ENCODE results near the gene TBC1D5. TPM values are rescaled to one million over a fixed set of nuclear protein-coding genes. Genes with fewer than 3 reads are reported as not detected.

TBC1D5 gene
- total RNA-seq, 1 donor from 2014 or later: 55.6 TPM

GRCh38 chr3:17529677-17530076 is 212.8 kb downstream of the TBC1D5 start:
- DNase-seq (ENCODE audit: low spot score, unreplicated experiment): no peak
- no peaks in the 10 kb centered on the region for H3K27me3 Mint-ChIP-seq
- no peak overlapping the region for H3K4me3 Mint-ChIP-seq (ENCODE audit: low read depth)
- no peak for TF ChIP-seq CTCF (IDR thresholded peaks at IDR 0.05; ENCODE audit: unreplicated experiment)
- H3K27ac Mint-ChIP-seq: no peak overlapping the region
- no peaks in the 10 kb centered on the region for H3K4me1 Mint-ChIP-seq (ENCODE audit: low read depth)
- H3K9me3 Mint-ChIP-seq (ENCODE audit: low read depth): no peaks in the 10 kb centered on the region
- H3K36me3 Mint-ChIP-seq (ENCODE audit: insufficient read depth): peaks cover 2% of the 10 kb centered on the region

GRCh38 chr3:17518189-17519059 is 224.0 kb downstream of the TBC1D5 start:
- no peak overlapping the region for H3K4me3 Mint-ChIP-seq (ENCODE audit: low read depth)
- no peak for DNase-seq (ENCODE audit: low spot score, unreplicated experiment)
- no peaks in the 10 kb centered on the region for H3K36me3 Mint-ChIP-seq (ENCODE audit: insufficient read depth)
- H3K9me3 Mint-ChIP-seq (ENCODE audit: low read depth): no peaks in the 10 kb centered on the region
- no peak for TF ChIP-seq CTCF (IDR thresholded peaks at IDR 0.05; ENCODE audit: unreplicated experiment)
- no peaks in the 10 kb centered on the region for H3K27me3 Mint-ChIP-seq
- peaks cover 21% of the 10 kb centered on the region for H3K4me1 Mint-ChIP-seq (ENCODE audit: low read depth)
- H3K27ac Mint-ChIP-seq: no peak overlapping the region

GRCh38 chr3:17515445-17516234 is 226.8 kb downstream of the TBC1D5 start:
- no peak for TF ChIP-seq CTCF (IDR thresholded peaks at IDR 0.05; ENCODE audit: unreplicated experiment)
- Mint-ChIP-seq H3K36me3 (ENCODE audit: insufficient read depth) (no peaks in the 10 kb centered on the region), H3K4me3 (ENCODE audit: low read depth) (no peak overlapping the region), H3K27ac (no peak overlapping the region), H3K4me1 (ENCODE audit: low read depth) (peaks cover 21% of the 10 kb centered on the region), H3K9me3 (ENCODE audit: low read depth) (no peaks in the 10 kb centered on the region), H3K27me3 (no peaks in the 10 kb centered on the region)
- no peak for DNase-seq (ENCODE audit: low spot score, unreplicated experiment)

GRCh38 chr3:17514597-17514996 is 227.8 kb downstream of the TBC1D5 start:
- no peak for DNase-seq (ENCODE audit: low spot score, unreplicated experiment)
- Mint-ChIP-seq H3K4me3 (ENCODE audit: low read depth) (no peak overlapping the region), H3K9me3 (ENCODE audit: low read depth) (no peaks in the 10 kb centered on the region), H3K36me3 (ENCODE audit: insufficient read depth) (no peaks in the 10 kb centered on the region), H3K4me1 (ENCODE audit: low read depth) (peaks cover 14% of the 10 kb centered on the region), H3K27me3 (no peaks in the 10 kb centered on the region), H3K27ac (no peak overlapping the region)
- TF ChIP-seq CTCF (IDR thresholded peaks at IDR 0.05; ENCODE audit: unreplicated experiment): no peak

GRCh38 chr3:17510265-17510664 is 232.2 kb downstream of the TBC1D5 start:
- H3K27ac Mint-ChIP-seq: no peak overlapping the region
- DNase-seq (ENCODE audit: low spot score, unreplicated experiment): no peak
- H3K9me3 Mint-ChIP-seq (ENCODE audit: low read depth): no peaks in the 10 kb centered on the region
- H3K36me3 Mint-ChIP-seq (ENCODE audit: insufficient read depth): no peaks in the 10 kb centered on the region
- no peak for TF ChIP-seq CTCF (IDR thresholded peaks at IDR 0.05; ENCODE audit: unreplicated experiment)
- no peak overlapping the region for H3K4me3 Mint-ChIP-seq (ENCODE audit: low read depth)
- peaks cover 6% of the 10 kb centered on the region for H3K4me1 Mint-ChIP-seq (ENCODE audit: low read depth)
- no peaks in the 10 kb centered on the region for H3K27me3 Mint-ChIP-seq
